ENCODE measurements around the gene RMP24.
"Not testable (repeated sequence)": the region's sequence is repeated elsewhere in the genome, so short reads cannot be mapped to it uniquely, and the experiment has no call there.

Gene RMP24

DNA sequence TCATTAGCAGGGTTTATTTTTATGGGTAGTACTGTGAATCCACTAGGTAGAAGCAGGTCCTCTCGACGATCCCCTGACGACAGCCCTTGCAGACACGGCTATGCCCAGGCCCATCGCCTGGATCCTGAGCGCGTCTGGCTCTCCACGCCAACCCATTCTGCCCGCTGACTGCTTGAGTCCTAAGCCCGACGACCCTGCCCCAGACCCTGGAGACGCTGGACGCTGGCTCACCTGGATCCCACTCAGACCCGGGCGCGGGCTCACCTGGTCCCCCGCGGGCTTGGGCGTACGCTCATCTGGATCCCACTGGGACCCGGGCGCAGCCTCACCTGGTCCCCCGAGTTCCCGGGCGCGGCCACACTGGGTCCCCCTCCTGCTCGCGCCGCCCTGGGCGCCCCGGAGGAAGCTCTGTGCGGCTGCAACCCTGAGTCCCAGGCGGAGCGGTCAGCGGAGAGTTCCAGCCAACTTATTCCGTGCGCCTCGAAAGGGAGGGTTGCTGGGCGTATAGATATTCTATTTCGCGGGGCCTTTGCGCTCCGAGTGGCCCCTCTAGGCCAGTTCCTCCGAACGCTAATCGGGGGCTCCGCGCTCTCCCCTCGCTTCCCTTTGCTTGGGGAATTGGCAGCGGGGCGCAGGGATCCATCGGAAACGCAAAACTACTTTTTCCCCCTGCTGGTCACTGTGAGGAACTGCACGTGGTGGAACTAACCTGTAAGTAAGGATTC is 22.4 kb upstream of the RMP24 start:
- peak overlapping the region; percentile 2 for H3K4me3 ChIP-seq (ENCODE audit: low read depth, poor library complexity, severe bottlenecking)
- DNase-seq (ENCODE audit: low spot score in 2 of 2), result peak in 1 of 2 donors; percentile 50
- intact Hi-C loops (cut with DNase I; ENCODE audit: low total_unique reads), result loop anchor here (10.0 kb wide), 1 partner anchor 195 kb away; no protein-coding TSS in a partner anchor
- 7 to 8% methylated on average over 19 to 52 of the region's 54 CpGs for WGBS, 2 donors
- TF ChIP-seq CTCF (IDR thresholded peaks at IDR 0.05), result peak in 1 of 3 donors; percentile 84
- TF ChIP-seq POLR2A (IDR thresholded peaks at IDR 0.05), result no peak

- no peak for TF ChIP-seq CTCF (IDR thresholded peaks at IDR 0.05)
- no peak for TF ChIP-seq POLR2A (IDR thresholded peaks at IDR 0.05)
- no peak for DNase-seq (ENCODE audit: low spot score in 2 of 2)
- intact Hi-C loops (cut with DNase I; ENCODE audit: low total_unique reads), result no loop called here
- no peak overlapping the region for H3K4me3 ChIP-seq (ENCODE audit: low read depth, poor library complexity, severe bottlenecking)
- 10 to 15% methylated on average over 6 of the region's 6 CpGs for WGBS, 2 donors
These were observed 21.9 kb upstream of the RMP24 start for GRCh38 chr18:35950628-35950982.

GRCh38 chr18:35953688-35954087 is 18.8 kb upstream of the RMP24 start:
- no peak for DNase-seq (ENCODE audit: low spot score in 2 of 2)
- no peak overlapping the region for H3K4me3 ChIP-seq (ENCODE audit: low read depth, poor library complexity, severe bottlenecking)
- WGBS, 2 donors, result 96 to 100% methylated on average over 1 of the region's 1 CpG
- intact Hi-C loops (cut with DNase I; ENCODE audit: low total_unique reads), result no loop called here
- TF ChIP-seq CTCF (IDR thresholded peaks at IDR 0.05), result no peak
- TF ChIP-seq POLR2A (IDR thresholded peaks at IDR 0.05), result no peak

DNA sequence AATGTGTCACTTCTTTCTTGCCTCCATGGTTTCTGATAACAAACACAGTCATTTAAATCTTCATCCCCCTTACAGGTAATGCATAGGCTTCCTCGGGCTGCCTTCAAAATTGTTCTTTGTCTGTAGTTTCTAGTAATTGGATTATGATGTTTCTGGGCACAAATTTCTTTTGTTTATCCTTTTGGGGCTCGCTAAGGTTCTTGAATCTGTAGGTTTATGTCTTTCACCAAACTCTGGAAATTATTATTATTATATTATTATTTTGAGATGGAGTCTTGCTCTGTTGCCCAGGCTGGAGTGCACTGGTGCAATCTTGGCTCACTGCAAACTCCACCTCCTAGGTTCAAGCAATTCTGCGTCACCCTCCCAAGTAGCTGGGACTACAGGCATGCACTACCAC is 16.3 kb upstream of the RMP24 start:
- TF ChIP-seq POLR2A (IDR thresholded peaks at IDR 0.05), result no peak
- no peak for TF ChIP-seq CTCF (IDR thresholded peaks at IDR 0.05)
- no peak for DNase-seq (ENCODE audit: low spot score in 2 of 2)
- WGBS, 2 donors, result 78 to 88% methylated on average over 3 of the region's 3 CpGs
- intact Hi-C loops (cut with DNase I; ENCODE audit: low total_unique reads), result no loop called here
- H3K4me3 ChIP-seq (ENCODE audit: low read depth, poor library complexity, severe bottlenecking), result no peak overlapping the region

- no peak for DNase-seq (ENCODE audit: low spot score in 2 of 2)
- 92 to 93% methylated on average over 2 of the region's 2 CpGs for WGBS, 2 donors
- intact Hi-C loops (cut with DNase I; ENCODE audit: low total_unique reads), result no loop called here
- TF ChIP-seq POLR2A (IDR thresholded peaks at IDR 0.05), result no peak
- no peak for TF ChIP-seq CTCF (IDR thresholded peaks at IDR 0.05)
- no peak overlapping the region for H3K4me3 ChIP-seq (ENCODE audit: low read depth, poor library complexity, severe bottlenecking)
These were observed 10.2 kb upstream of the RMP24 start for GRCh38 chr18:35962320-35962719.

DNA sequence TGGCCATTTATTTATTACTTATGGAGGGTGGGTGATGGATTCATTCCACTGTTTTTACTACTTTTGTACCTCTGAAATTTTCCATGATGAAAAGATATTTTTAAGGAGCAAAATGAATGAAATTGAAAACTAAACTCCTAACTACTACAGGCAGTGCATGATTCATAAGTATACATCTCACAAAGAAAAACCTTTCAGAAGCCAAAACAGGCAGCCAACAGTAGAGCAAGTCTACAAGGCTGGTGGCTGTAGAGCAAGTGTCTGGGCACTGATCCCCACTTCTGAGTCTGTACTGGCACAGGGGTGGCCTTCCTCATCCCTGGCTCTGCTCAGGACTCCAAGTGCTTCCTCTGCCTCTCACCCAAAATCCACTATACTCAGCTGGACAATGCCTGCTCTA is 8.2 kb upstream of the RMP24 start:
- TF ChIP-seq POLR2A (IDR thresholded peaks at IDR 0.05) (no peak), CTCF (IDR thresholded peaks at IDR 0.05) (no peak)
- intact Hi-C loops (cut with DNase I; ENCODE audit: low total_unique reads), result no loop called here
- no peak overlapping the region for H3K4me3 ChIP-seq (ENCODE audit: low read depth, poor library complexity, severe bottlenecking)
- no peak for DNase-seq (ENCODE audit: low spot score in 2 of 2)

DNA sequence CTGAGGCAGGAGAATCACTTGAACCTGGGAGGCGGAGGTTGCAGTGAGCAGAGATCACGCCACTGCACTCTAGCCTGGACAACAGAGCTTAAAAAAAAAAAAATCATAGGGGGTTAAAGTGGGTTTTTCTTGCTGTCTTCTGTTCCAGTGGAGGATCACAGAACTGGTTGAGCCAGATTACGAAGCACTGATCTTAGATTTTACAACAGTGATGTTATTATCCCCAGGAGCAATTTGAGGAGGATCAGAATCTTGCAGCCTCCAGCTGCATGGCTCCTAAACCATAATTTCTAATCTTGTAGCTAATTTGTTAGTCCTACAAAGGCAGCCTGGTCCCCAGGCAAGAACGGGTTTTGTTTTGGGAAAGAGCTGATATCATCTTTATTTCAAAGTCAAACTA is 4.6 kb upstream of the RMP24 start:
- 57 to 65% methylated on average over 4 of the region's 4 CpGs for WGBS, 2 donors
- DNase-seq (ENCODE audit: low spot score in 2 of 2), result not testable (repeated sequence)

More for the DNA sequence above, 4.6 kb upstream of the RMP24 start:
- intact Hi-C loops (cut with DNase I; ENCODE audit: low total_unique reads); H3K4me3 ChIP-seq (ENCODE audit: low read depth, poor library complexity, severe bottlenecking): not testable (repeated sequence)
